HG03175 (cell line): ENCODE data around the gene PPM1A.

Source experiments
- ATAC-seq: cut with Tn5 transposase; IDR thresholded peaks from one replicate; pipeline ENCODE4 v1.9.1; 2021; ENCODE audit warnings: mild to moderate bottlenecking, moderate library complexity; ENCODE audit not compliant: unreplicated experiment

PPM1A gene

GRCh38 chr14:60257865-60258264 lies 8.8 kb downstream of the PPM1A start:
- ATAC-seq, result no peak

DNA sequence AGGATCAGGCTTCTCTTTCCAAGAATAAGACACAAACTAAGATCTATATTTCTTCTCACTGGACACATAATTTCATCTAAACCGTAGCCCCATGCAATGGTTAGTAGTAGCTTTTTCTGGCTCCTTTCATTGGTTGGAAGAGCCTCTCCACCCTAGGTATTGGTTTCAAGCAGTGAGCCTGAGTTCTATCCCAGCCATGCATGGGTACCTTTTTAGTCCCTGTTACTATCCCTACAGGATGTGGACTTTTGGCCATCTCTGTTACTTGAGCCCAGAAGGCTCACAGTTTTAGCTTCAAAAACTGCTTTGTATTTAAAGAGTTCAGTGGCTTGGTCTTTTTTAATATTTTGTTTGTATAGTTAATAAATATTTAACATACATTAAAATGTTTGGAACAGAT lies 16.1 kb downstream of the PPM1A start:
- no peak for ATAC-seq

DNA sequence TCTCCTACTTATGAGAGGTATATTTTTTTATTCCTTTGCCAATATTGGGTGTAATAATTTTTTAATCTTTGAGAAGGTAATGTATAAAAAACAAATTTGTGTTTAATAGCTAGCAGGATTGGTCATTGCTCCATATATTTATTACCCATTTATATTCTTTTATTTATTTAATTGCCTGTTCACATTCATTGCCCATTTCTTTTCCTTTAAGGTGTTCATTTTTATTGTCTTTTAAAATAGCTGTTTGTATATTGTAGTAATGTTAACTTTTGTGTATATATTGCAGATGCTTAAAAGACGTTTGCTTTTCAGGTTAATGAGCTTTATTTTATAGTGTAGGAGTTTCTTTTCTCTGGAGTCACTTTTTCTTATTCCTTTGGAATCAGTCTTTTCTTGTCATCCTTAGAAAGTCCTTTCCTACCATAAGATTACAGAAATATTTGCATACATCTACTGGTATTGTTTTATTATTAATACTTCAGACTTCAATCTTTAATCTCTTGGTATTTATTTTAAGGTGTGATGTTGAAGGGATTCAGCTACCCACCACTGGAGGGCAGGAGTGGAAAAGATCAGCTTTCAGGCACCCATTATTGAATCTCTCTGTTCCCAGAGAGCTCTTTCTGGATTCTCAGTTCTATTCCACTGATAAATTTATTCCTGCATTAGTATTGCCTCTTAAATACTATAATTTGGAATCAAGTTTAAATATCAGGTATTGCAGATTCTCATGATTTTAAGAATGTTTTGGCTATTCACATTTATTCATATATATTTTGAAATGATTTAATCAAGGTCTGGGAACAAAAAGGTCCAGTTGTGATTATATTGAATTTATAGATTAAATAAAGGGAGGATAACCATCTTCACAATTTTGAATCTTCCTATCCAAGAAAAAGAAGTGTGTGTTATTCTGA lies 17.3 kb downstream of the PPM1A start:
- no peak for ATAC-seq

- no peak for ATAC-seq
Measured at GRCh38 chr14:60272177-60272576, 23.2 kb downstream of the PPM1A start.

- no peak for ATAC-seq
Measured at GRCh38 chr14:60273956-60274355, 24.9 kb downstream of the PPM1A start.

- ATAC-seq, result no peak
Measured at GRCh38 chr14:60274448-60274847, 25.4 kb downstream of the PPM1A start.

GRCh38 chr14:60275932-60276331 lies 26.9 kb downstream of the PPM1A start:
- ATAC-seq, result no peak

- no peak for ATAC-seq
Measured at GRCh38 chr14:60276347-60276746, 27.3 kb downstream of the PPM1A start.

GRCh38 chr14:60277605-60278190 lies 28.7 kb downstream of the PPM1A start:
- no peak for ATAC-seq

DNA sequence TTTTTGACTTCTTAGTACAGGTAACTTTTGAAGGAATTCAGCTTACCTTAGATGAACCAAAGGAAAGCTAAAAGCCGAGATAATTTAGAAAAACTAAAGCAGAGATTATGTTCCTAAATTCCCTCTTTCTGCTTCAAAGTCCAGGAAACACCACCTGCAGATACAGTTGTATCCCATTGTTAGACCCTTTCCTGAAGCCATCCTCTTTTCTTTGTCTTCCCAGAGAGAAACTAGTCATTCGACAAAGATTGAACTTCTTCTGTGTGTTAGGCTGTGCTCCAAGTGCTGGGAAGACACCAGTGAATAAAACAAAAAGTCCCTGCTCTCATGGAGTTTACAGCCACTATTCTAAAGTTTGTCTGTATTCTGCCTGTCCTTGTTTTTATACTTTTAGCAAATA lies 29.3 kb downstream of the PPM1A start:
- ATAC-seq, result no peak

DNA sequence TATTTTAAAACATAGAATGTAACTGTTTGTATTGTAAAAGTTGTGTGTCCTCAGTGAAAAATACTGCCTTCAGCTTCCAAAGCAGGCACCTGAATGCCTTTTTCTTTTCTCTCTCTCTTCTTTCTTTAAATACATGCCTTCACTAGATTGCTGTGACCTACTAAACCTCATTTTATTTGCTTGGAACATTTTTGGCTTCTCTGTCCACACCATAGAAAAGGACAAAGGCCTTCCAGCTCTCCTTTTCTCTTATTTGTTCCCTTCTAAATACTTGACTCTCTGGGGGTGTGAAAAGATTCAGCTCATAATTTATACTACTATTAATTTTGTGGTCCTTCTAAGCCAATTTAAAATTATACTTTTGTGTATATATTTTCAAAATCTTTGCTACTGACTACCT lies 38.4 kb downstream of the PPM1A start:
- no peak for ATAC-seq

- no peak for ATAC-seq
Measured at GRCh38 chr14:60288279-60288678, 39.3 kb downstream of the PPM1A start.

GRCh38 chr14:60294411-60295069 lies 45.5 kb downstream of the PPM1A start:
- ATAC-seq, result no peak

DNA sequence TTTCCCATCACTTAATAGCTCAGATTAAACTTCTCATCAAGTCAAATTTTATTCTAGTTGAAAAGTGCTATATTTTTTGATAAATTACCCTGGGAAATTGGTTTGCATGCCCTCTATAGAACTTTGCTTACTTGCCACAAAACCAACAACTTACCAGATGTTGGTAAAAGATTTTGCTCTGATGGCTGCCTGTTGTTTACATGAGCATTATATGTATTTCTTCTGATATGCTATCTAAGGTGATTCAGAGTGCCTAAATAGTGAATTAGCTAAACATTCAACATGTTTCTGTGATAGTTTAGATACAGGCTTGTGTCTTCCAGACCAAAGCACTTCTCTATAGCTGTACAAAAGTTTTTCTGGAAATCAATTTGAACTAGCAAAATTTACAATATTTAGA lies 51.0 kb downstream of the PPM1A start:
- no peak for ATAC-seq

DNA sequence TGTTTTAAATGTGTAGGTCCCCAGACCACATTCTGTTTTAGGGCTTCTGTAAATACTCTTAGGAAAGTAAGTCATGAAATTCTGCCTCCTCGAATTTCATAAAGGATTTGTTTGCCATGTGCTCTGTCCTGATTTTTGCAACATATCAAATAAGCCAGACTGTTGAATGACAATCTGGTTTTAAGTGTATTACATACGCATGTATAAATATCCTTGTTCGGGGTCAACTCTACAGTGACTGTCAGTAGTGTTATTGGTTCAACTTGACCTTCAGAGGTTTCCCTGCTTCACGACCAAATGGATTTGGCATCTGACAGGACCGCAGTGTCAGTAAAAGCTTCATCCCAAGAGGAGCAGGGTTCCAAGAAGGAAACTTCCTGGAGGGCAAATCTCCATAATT lies 52.7 kb downstream of the PPM1A start:
- no peak for ATAC-seq

- ATAC-seq, result no peak
Measured at GRCh38 chr14:60302663-60303062, 53.6 kb downstream of the PPM1A start.

GRCh38 chr14:60303745-60304144 lies 54.7 kb downstream of the PPM1A start:
- ATAC-seq, result no peak

DNA sequence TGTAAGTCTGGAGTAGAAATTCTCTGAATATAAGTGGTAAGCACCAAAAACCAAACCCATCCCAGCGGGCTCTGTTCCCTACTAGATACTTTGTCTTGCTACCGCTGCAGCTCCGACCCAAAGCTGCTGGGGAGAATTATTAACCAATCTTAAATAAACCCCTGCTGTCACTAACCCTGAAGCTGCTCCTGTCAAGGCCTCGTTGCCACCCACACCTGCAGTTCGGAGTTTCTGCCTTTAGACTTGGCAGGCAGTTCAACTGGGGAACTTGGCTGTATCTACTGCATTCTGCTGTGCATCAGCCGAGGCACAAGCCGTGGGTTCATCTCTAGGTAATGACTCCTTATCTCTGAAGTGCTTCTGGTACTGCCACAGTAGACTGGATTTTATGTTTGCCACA lies 55.5 kb downstream of the PPM1A start:
- ATAC-seq, result no peak

DNA sequence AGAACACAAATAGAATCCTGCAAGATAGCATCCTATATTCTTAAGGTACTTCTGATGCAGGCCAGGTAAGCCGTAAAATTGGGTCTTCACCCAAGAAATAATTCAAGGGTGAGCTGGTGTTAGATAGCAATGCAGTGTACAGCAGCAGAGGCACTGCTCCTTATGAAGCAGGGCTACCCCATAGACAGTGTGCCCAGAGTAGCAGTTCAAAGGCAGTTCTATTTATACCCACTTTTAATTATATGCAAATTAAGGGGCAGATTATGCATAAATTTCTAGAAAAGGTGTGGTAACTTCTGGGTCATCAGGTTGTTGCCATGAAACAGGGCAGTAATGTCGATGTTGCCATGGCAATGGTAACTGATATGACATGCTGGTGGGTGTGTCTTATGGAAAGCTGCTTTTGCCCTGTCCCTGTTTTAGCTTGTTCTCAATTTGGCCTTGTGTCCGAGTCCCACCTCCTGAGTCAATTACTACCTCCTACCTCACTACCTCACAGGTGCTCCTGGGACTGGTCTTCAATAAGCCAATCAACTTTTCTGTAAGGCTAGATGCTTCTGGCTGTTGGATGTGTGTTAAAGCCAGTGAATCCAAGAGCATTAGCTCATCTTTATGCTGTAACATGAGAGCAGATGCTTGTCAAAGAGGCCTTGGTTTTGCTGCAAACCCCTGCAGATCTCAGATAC lies 61.0 kb downstream of the PPM1A start:
- no peak for ATAC-seq

- no peak for ATAC-seq
Measured at GRCh38 chr14:60311417-60311816, 62.4 kb downstream of the PPM1A start.

DNA sequence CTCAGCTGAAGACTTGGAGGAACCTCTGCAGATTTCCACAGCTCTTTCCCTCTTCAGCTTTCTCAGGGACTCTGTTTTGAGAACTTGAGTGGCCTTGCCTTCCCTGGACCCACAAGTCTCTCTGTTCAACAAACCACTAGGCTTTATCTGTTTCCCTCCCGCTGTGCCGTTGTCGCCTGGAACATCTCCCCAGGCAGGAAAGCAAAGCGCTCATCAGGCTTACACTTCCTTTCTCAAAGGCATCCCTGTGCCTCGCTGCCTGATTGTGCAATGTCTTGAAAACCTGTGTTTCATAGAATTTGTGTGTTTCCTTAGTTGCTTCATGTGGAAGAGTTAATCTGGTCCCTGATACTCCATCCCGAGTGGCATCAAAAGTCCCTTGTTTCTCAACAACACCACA lies 64.1 kb downstream of the PPM1A start:
- no peak for ATAC-seq
